Stimulated activated CD8-positive, alpha-beta memory T cell treated with anti-CD3 and anti-CD28 coated beads, Interleukin-4, amount 100 ng/mL, for 4 hours (primary cell): Measurements from ENCODE around the gene GRIK5.

Experiments
- DNase-seq, 2 donors: peaks; one replicate each; pipeline ENCODE4 v3.0.0-alpha.2; 2020; ENCODE audit warnings: low read depth in 2 of 2, low spot score in 1 of 2

Gene GRIK5

GRCh38 chr19:42076380-42076944, 6.5 kb upstream of the GRIK5 start:
- DNase-seq: peak; percentile 15 to 16

DNA sequence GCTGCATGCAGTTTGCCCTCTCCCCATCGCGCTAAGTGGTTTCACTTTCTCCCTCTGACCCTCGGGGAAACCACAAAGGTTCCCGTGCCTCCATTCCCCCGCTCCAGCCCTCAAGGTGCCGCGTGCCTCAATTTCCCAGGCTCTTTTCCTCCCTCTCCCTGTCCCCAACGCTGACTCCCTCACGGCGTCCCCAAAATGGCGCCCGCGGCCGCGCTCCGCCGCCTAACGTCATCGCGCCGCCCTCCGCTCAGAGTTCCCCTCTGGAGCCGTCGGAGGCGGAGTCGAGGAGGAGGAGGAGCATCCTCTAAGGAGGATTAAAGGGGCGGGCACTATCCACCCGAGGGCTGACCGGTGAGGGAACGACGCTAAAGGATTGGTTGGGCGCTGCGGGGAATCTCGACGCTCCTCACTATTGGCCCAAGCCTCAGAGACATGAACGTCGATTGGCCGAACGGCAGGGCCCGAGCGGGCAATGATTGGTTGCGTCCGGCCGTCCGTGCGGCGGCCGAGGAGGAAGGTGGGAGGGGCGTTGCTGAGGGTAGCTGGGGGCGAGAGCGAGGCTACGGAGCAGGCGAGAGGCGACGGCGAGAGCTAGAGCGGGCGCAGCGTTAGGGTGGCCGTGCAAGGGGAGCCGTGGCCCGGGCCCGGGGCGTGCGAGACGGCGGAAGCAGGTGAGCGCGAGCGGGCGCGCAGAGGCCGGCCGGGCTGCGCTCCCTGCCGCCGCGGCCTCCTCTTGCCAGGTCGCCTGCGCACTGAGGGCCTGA, 5.8 kb upstream of the GRIK5 start, which contains the start of gene ZNF574:
Gene ZNF574, plus strand, starts transcription at position 551 of the 764 bp plus-strand sequence. CDS start 2,441 bp downstream, outside the sequence.
- DNase-seq: peak; percentile 93 to 95

- no peak for DNase-seq
Measured at GRCh38 chr19:42075364-42075615, 5.3 kb upstream of the GRIK5 start.

DNA sequence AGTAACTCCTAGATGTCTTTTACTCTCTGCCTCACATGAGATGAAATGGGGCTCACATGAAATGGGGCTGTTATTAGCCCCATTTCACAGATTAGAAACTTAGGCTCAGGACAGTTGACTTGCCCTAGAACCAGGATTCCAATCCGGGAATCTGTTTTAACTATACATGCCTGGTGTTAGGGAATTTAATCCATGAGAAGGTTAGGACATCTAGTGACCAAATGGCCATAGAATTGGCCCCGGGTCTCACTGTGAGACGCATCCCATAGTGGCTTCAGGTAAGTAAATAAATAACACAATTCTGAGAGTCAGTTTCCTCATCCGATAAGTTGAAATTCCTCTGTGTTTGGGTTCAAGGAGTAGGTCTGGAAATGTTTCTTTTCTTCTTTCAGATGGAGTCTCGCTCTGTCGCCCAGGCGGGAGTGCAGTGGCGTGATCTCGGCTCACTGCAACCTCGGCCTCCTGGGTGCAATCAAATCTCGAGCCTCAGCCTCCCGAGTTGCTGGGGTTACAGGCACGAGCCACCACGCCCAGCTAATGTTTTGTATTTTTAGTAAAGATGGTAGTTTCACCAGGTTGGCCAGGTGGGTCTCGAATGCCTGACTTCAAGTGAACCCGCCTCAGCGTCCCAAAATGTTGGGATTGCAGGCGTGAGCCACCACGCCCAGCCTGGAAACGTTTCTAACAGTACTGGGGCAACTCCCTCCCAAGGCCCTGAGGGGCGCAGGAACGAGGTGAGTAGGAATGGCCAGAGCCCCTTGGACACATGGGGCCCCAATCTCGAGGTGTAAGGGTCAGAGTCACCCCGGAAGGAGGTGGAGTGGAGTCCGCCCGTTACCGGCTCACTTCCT, 4.7 kb upstream of the GRIK5 start:
- no peak for DNase-seq

- DNase-seq: no peak
Measured at GRCh38 chr19:42071247-42071646, 1.2 kb upstream of the GRIK5 start.

GRCh38 chr19:42068756-42069571, 1.0 kb downstream of the GRIK5 start:
- no peak for DNase-seq

DNA sequence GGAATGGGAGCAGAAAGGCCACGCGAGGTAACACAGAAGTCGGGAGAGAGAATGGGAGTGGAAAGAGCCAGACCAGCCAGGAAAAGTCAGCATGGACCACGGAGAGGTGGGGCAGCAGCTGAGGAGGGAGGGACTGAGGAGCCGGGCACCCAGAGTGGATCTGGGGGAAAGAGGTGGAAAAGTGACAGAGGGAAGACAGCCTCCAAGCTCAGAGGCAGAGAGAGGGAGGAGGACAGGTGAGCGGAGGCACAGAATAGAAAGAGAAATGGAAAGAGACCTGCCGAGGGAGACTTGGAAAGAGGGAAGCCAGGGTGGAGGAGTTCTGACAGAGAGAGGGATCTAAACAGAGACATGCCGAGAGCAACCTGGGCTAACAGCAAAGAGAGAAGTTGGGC, 1.6 kb downstream of the GRIK5 start:
- DNase-seq: no peak

- no peak for DNase-seq
Measured at GRCh38 chr19:42067315-42067888, 2.6 kb downstream of the GRIK5 start.

- no peak for DNase-seq
Measured at GRCh38 chr19:42066075-42066754, 3.8 kb downstream of the GRIK5 start.

DNA sequence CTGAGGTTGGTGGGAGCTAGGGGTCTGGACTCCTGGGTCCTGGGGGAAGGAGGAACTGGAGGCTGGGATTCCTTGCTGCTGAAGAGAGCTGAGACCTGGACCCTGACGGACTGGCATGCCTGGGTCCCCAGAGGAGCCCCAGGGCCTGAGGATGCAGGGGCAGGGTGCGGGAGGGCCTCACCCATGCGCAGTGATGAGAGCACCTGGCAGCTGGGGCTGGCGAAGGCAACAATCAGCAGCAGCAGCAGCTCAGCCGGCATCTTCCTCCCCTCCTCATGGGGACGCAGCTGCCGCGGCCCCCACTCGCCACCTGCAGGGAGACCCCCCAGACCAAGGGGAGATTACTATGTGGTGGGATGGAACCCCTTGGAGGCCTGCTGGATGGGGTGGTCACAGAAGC, 4.5 kb downstream of the GRIK5 start:
- DNase-seq: no peak

GRCh38 chr19:42065051-42065450, 5.0 kb downstream of the GRIK5 start:
- no peak for DNase-seq

DNA sequence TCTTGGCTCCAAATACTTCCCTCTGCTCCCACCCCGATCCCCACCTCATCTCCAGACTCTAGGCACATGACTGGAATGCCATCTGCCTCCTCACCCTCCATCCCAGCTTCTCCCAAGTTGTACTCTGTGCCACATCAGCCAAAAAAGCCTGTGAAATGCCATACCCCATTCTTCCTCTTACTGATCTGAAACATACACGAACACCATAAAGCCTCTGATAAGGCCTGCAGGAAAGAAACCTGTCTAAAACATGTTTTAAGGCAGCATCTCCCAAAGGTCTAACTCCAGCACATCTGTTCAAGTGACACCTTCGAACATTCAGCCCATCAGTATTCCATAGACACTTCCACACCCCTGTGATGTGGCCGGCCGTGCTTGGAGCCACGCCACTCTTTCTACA, 5.6 kb downstream of the GRIK5 start:
- DNase-seq: no peak

- DNase-seq: no peak
Measured at GRCh38 chr19:42062381-42062780, 7.6 kb downstream of the GRIK5 start.

- DNase-seq: no peak
Measured at GRCh38 chr19:42060117-42060516, 9.9 kb downstream of the GRIK5 start.

- no peak for DNase-seq
Measured at GRCh38 chr19:42059196-42059595, 10.8 kb downstream of the GRIK5 start.

DNA sequence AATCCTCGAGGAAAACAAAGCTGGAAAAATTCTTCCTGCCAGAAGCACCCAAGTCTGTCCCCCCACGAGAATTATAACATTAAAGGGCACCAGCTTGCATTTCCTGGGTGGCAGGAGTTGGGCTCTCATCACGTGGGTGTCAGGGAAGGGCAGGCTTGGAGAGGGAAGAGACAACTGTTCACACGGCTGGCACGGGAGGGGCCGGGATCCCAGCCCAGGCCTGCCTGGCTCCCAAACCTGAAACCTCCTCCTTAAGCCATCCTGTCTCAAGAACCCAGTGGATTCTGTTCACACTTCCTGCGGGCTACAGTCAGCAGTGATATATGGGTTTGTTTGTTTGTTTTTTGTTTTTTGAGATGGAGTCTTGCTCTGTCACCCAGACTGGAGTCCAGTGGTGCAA, 12.2 kb downstream of the GRIK5 start:
- DNase-seq: no peak

DNA sequence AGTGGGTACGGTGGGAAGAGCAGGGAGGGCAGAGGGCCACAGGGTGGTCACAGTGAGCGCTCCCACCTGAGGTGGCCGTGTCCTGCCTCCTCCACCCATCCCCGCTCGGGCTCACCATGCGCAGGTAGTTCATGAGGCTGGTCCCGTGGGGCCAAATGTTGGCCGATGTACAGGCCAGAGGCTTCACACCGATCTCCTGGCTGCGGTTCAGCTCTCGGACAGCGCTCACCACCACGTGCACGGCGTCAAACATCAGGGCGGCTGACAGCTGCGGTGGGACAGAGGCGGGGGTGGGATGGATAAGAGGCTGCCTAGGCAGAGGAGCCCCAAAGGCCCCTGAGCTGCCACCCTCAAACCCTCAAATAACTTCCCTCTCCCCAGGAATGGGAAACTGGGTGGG, 15.8 kb downstream of the GRIK5 start:
- DNase-seq: no peak

GRCh38 chr19:42053037-42053935, 16.7 kb downstream of the GRIK5 start:
- DNase-seq: no peak

- no peak for DNase-seq
Measured at GRCh38 chr19:42052241-42052863, 17.7 kb downstream of the GRIK5 start.
